ENCODE results near the gene GFY.
"Not testable (repeated sequence)": the region's sequence is repeated elsewhere in the genome, so short reads cannot be mapped to it uniquely, and the experiment has no call there.

The GFY gene

GRCh38 chr19:49444100-49444700 lies 19.0 kb downstream of the GFY start:
- not testable (repeated sequence) for DNase-seq

- DNase-seq, result no peak
Measured at GRCh38 chr19:49445997-49446396, 20.8 kb downstream of the GFY start.

GRCh38 chr19:49447485-49448431 lies 22.6 kb downstream of the GFY start:
- DNase-seq, result no peak

- no peak for DNase-seq
Measured at GRCh38 chr19:49448432-49448786, 23.2 kb downstream of the GFY start.

- DNase-seq, result no peak
Measured at GRCh38 chr19:49450405-49450804, 25.2 kb downstream of the GFY start.

- DNase-seq, result peak; percentile 97
Measured at GRCh38 chr19:49451430-49452181, 26.4 kb downstream of the GFY start, which contains the start of gene PIH1D1. Gene PIH1D1 (minus strand): TSS chr19:49451814. CDS start chr19:49451574, 240 bp downstream.

GRCh38 chr19:49453013-49453756 lies 28.0 kb downstream of the GFY start, which contains the start of gene ALDH16A1:
Gene ALDH16A1 (plus strand): TSS chr19:49453225. CDS start chr19:49453332, 107 bp downstream.
- DNase-seq, result peak; percentile 96

- no peak for DNase-seq
Measured at GRCh38 chr19:49453757-49454240, 28.6 kb downstream of the GFY start.

GRCh38 chr19:49455773-49456172 lies 30.6 kb downstream of the GFY start:
- DNase-seq, result no peak

GRCh38 chr19:49456326-49456725 lies 31.1 kb downstream of the GFY start:
- no peak for DNase-seq

GRCh38 chr19:49458567-49458903 lies 33.3 kb downstream of the GFY start:
- DNase-seq, result no peak

- no peak for DNase-seq
Measured at GRCh38 chr19:49459388-49459787, 34.2 kb downstream of the GFY start.

GRCh38 chr19:49461130-49461529 lies 35.9 kb downstream of the GFY start:
- DNase-seq, result not testable (repeated sequence)

- no peak for DNase-seq
Measured at GRCh38 chr19:49461656-49462055, 36.5 kb downstream of the GFY start.

- DNase-seq, result no peak
Measured at GRCh38 chr19:49462492-49462891, 37.3 kb downstream of the GFY start.

GRCh38 chr19:49463960-49464740 lies 39.0 kb downstream of the GFY start:
- DNase-seq, result no peak

GRCh38 chr19:49465371-49465770 lies 40.2 kb downstream of the GFY start:
- no peak for DNase-seq

GRCh38 chr19:49468199-49468598 lies 43.0 kb downstream of the GFY start:
- no peak for DNase-seq

- DNase-seq, result no peak
Measured at GRCh38 chr19:49468746-49469447, 43.7 kb downstream of the GFY start.

GRCh38 chr19:49469828-49470614 lies 44.8 kb downstream of the GFY start:
- DNase-seq, result no peak
